GM12878 (cell line): ENCODE data around the gene ISG20. TPM values are rescaled to one million over a fixed set of nuclear protein-coding genes. Genes with fewer than 3 reads are reported as not detected.

Experiments used
- ATF2 ChIP-seq: IDR thresholded peaks from 2 replicates; pipeline ENCODE4 v1.6.1; 2012; ENCODE audit warnings: low read length, inconsistent platforms
- ATF3 ChIP-seq: IDR thresholded peaks from 2 replicates; pipeline ENCODE4 v1.6.1; 2011; ENCODE audit warnings: low read depth, mild to moderate bottlenecking, low read length, moderate library complexity, borderline replicate concordance; ENCODE audit errors: extremely low read depth
- BCLAF1 ChIP-seq: fragments of 450-650 bp; IDR thresholded peaks from 2 replicates; pipeline ENCODE4 v1.6.1; 2017; ENCODE audit warnings: antibody characterized with exemption, mild to moderate bottlenecking, moderate library complexity
- CTCF ChIP-seq, 3 experiments: IDR thresholded peaks in 2 of 3; conservative IDR thresholded peaks in 1 of 3; 2 replicates each; pipeline ENCODE4 v1.5.1; 2011; ENCODE audit warnings: low read depth in 3 of 3, low read length in 3 of 3, mild to moderate bottlenecking in 3 of 3, control low read depth in 2 of 3, moderate library complexity in 2 of 3, inconsistent platforms in 1 of 3, mixed read lengths in 1 of 3; ENCODE audit not compliant: control insufficient read depth in 2 of 3, insufficient read depth in 1 of 3; ENCODE audit errors: extremely low read depth in 1 of 3
- FOXK2 ChIP-seq: fragments of 450-650 bp; IDR thresholded peaks from 2 replicates; pipeline ENCODE4 v1.6.1; 2017; ENCODE audit warnings: mild to moderate bottlenecking, moderate library complexity
- GABPA ChIP-seq: IDR thresholded peaks from 2 replicates; pipeline ENCODE4 v1.6.1; 2014; ENCODE audit warnings: antibody characterized with exemption, low read depth, mild to moderate bottlenecking, inconsistent platforms
- HCFC1 ChIP-seq: fragments of 150-350 bp; IDR thresholded peaks from 2 replicates; pipeline ENCODE4 v1.6.1; 2014; ENCODE audit warnings: low read length
- HDAC2 ChIP-seq: fragments of 200-600 bp; sonication (generic); IDR thresholded peaks from 2 replicates; pipeline ENCODE4 v1.6.1; 2017
- HDAC6 ChIP-seq: fragments of 200-600 bp; sonication (generic); IDR thresholded peaks from one replicate; pipeline ENCODE4 v1.8.0; 2017; ENCODE audit warnings: antibody characterized with exemption; ENCODE audit not compliant: unreplicated experiment
- IKZF1 ChIP-seq: fragments of 450-650 bp; conservative IDR thresholded peaks from 2 replicates; pipeline ENCODE4 v1.6.1; 2017; ENCODE audit warnings: antibody characterized with exemption, mild to moderate bottlenecking
- KDM1A ChIP-seq: fragments of 200-600 bp; sonication (generic); IDR thresholded peaks from 2 replicates; pipeline ENCODE4 v1.6.1; 2016; ENCODE audit warnings: borderline replicate concordance
- MEF2B ChIP-seq: fragments of 450-650 bp; IDR thresholded peaks from 2 replicates; pipeline ENCODE4 v1.6.1; 2018; ENCODE audit warnings: mild to moderate bottlenecking, moderate library complexity; ENCODE audit not compliant: partially characterized antibody, poor library complexity, severe bottlenecking
- NFYA ChIP-seq: IDR thresholded peaks from 2 replicates; pipeline ENCODE4 v1.6.1; 2011; ENCODE audit warnings: low read depth, mild to moderate bottlenecking, low read length, improper control_type of control experiment, borderline replicate concordance
- PAX8 ChIP-seq: fragments of 450-650 bp; IDR thresholded peaks from 2 replicates; pipeline ENCODE4 v1.6.1; 2017; ENCODE audit warnings: mild to moderate bottlenecking, moderate library complexity
- RAD51 ChIP-seq: fragments of 450-650 bp; IDR thresholded peaks from 2 replicates; pipeline ENCODE4 v1.6.1; 2016; ENCODE audit warnings: moderate library complexity, mild to moderate bottlenecking, inconsistent platforms
- RCOR1 ChIP-seq: conservative IDR thresholded peaks from 2 replicates; pipeline ENCODE4 v1.6.1; 2012; ENCODE audit warnings: low read depth, low read length, improper control_type of control experiment
- SIX5 ChIP-seq: IDR thresholded peaks from 2 replicates; pipeline ENCODE4 v1.6.1; 2011; ENCODE audit warnings: mild to moderate bottlenecking, low read depth, low read length, moderate library complexity; ENCODE audit not compliant: severe bottlenecking
- SRF ChIP-seq, 2 experiments: IDR thresholded peaks; 2 replicates each; pipeline ENCODE4 v1.6.1; 2011; ENCODE audit warnings: low read depth in 2 of 2, low read length in 2 of 2, mild to moderate bottlenecking in 1 of 2, moderate library complexity in 1 of 2
- USF1 ChIP-seq: IDR thresholded peaks from 2 replicates; pipeline ENCODE4 v1.6.1; 2011; ENCODE audit warnings: borderline replicate concordance, low read depth, mild to moderate bottlenecking, moderate library complexity, mixed read lengths, low read length; ENCODE audit not compliant: insufficient read depth; ENCODE audit errors: extremely low read length
- WRNIP1 ChIP-seq: IDR thresholded peaks from 2 replicates; pipeline ENCODE4 v1.6.1; 2011; ENCODE audit warnings: low read depth, low read length, improper control_type of control experiment, borderline replicate concordance
- YY1 ChIP-seq: IDR thresholded peaks from 2 replicates; pipeline ENCODE4 v1.6.1; 2011; ENCODE audit warnings: low read depth, mild to moderate bottlenecking, low read length
- ZNF274 ChIP-seq: IDR thresholded peaks from one replicate; pipeline ENCODE4 v1.8.0; 2011; ENCODE audit not compliant: insufficient read length, insufficient read depth
- ZNF384 ChIP-seq: IDR thresholded peaks from 2 replicates; pipeline ENCODE4 v1.6.1; 2012; ENCODE audit warnings: low read depth, mild to moderate bottlenecking, low read length, improper control_type of control experiment, borderline replicate concordance
- polyA plus RNA-seq, 11 experiments: library from polyadenylated mRNA; depleted of rRNA in 4 of 11; unstranded in 6 of 11; stranded (reverse) in 5 of 11; fragments of >200 nt; fragmentation: Nextera tagmentation in 4 of 11; fragmentation: Illumina TruSeq in 1 of 11; extraction: Ambion mirVana in 4 of 11; extraction: Trizol in 1 of 11; gene quantifications; 1 replicate in 1 of 11; 2 replicates in 10 of 11; pipeline versions ENCODE4 v1.2.1 to v1.2.3, GENCODE V29; 2011 to 2016; ENCODE audit warnings: inconsistent platforms in 2 of 11, missing spikeins in 2 of 11, low read depth in 1 of 11
- total RNA-seq, 4 experiments: library from RNA; depleted of rRNA in 3 of 4; stranded (reverse); fragments of >200 nt in 3 of 4; fragmentation: Illumina TruSeq in 1 of 4; extraction: Trizol in 1 of 4; gene quantifications; 2 replicates each; pipeline versions ENCODE4 v1.2.1 to v1.2.3, GENCODE V29; 2013 to 2021

ISG20 gene
- total and polyA plus RNA-seq, 10 of the 15 experiments (the other 5 are each of a cell fraction or from before 2014, with no cell fraction given): 23.4 to 210 (median 85.9) TPM

- TF ChIP-seq ATF2 (peak; percentile 91), FOXK2 (peak; percentile 94), USF1 (peak; percentile 89), ZNF274 (no peak), WRNIP1 (no peak), ATF3 (peak; percentile 59; the same call in 1 of the 2 replicates), YY1 (no peak; the same call in 1 of the 2 replicates), SRF (IDR thresholded peaks at IDR 0.05; ENCODE audit: low read depth in 2 of 2, low read length in 2 of 2) (peak in 1 of 2 experiments; percentile 43; a peak in 1 of 4 replicates), BCLAF1 (peak; percentile 76; the same call in 1 of the 2 replicates), PAX8 (no peak), MEF2B (peak; percentile 60), IKZF1 (peak; percentile 93), ZNF384 (no peak), NFYA (no peak), SIX5 (no peak), HDAC6 (no peak), RCOR1 (peak; percentile 72; the same call in 1 of the 2 replicates), GABPA (0 out of 2 replicates have a peak, but pooled peaks have one; percentile 34), HCFC1 (peak; percentile 60), HDAC2 (no peak), CTCF (IDR thresholded peaks at IDR 0.05 in 2 of 3, conservative IDR thresholded peaks at IDR 0.05 in 1 of 3; ENCODE audit: control insufficient read depth in 2 of 3, extremely low read depth in 1 of 3, insufficient read depth in 1 of 3, low read depth in 3 of 3, low read length in 3 of 3) (peak; percentile 39 to 53 (median 52); a peak in 4 of 6 replicates), KDM1A (no peak), RAD51 (peak; percentile 92)
Measured at GRCh38 chr15:88638626-88639372, at the start of gene ISG20 (continued).
